GM18907 (cell line): ENCODE measurements around the gene CSRP1.
A peak's percentile ranks its signal among the peaks of the same experiment; 100 is the strongest.
"Not testable (repeated sequence)": the region's sequence is repeated elsewhere in the genome, so short reads cannot be mapped to it uniquely, and the experiment has no call there.

Source experiments
- ATAC-seq: cut with Tn5 transposase; IDR thresholded peaks from one replicate; pipeline ENCODE4 v1.9.1; 2021; ENCODE audit warnings: mild to moderate bottlenecking, moderate library complexity; ENCODE audit not compliant: unreplicated experiment

CSRP1 gene

GRCh38 chr1:201499795-201500669, 6.9 kb downstream of the CSRP1 start:
- no peak for ATAC-seq

- ATAC-seq = no peak
These were observed 7.7 kb downstream of the CSRP1 start for GRCh38 chr1:201499191-201499590.

GRCh38 chr1:201498621-201499020, 8.3 kb downstream of the CSRP1 start:
- ATAC-seq = no peak

GRCh38 chr1:201497935-201498509, 8.9 kb downstream of the CSRP1 start:
- ATAC-seq = no peak

- no peak for ATAC-seq
These were observed 10.6 kb downstream of the CSRP1 start for GRCh38 chr1:201496296-201496690.

- no peak for ATAC-seq
These were observed 11.2 kb downstream of the CSRP1 start for GRCh38 chr1:201495551-201496295.

GRCh38 chr1:201493757-201494617, 12.9 kb downstream of the CSRP1 start:
- no peak for ATAC-seq

- not testable (repeated sequence) for ATAC-seq
These were observed 13.8 kb downstream of the CSRP1 start for GRCh38 chr1:201493026-201493656.

GRCh38 chr1:201491896-201492511, 14.9 kb downstream of the CSRP1 start:
- ATAC-seq = no peak

GRCh38 chr1:201490708-201491131, 16.2 kb downstream of the CSRP1 start:
- no peak for ATAC-seq

- no peak for ATAC-seq
These were observed 17.2 kb downstream of the CSRP1 start for GRCh38 chr1:201489643-201490261.

GRCh38 chr1:201488830-201489589, 17.9 kb downstream of the CSRP1 start:
- no peak for ATAC-seq

GRCh38 chr1:201487742-201488141, 19.2 kb downstream of the CSRP1 start:
- no peak for ATAC-seq

- no peak for ATAC-seq
These were observed 20.7 kb downstream of the CSRP1 start for GRCh38 chr1:201486187-201486586.

- no peak for ATAC-seq
These were observed 21.6 kb downstream of the CSRP1 start for GRCh38 chr1:201485184-201485774.

GRCh38 chr1:201483373-201483949, 23.5 kb downstream of the CSRP1 start:
- ATAC-seq = no peak

- ATAC-seq = peak; percentile 39
These were observed 24.2 kb downstream of the CSRP1 start for GRCh38 chr1:201482755-201483154.
